ENCODE results near the gene SYCP2. TPM values are rescaled to one million over a fixed set of nuclear protein-coding genes. Genes with fewer than 3 reads are reported as not detected.
"Not testable (repeated sequence)": the region's sequence is repeated elsewhere in the genome, so short reads cannot be mapped to it uniquely, and the experiment has no call there.

SYCP2 gene
- polyA plus RNA-seq, 1 experiment: 0.24 TPM

- no peak for TF ChIP-seq CTCF (IDR thresholded peaks at IDR 0.05; ENCODE audit: low read depth, low read length)
- Histone ChIP-seq H3K27me3 (ENCODE audit: control insufficient read depth, insufficient read depth, low read length) (no peaks in the 10 kb centered on the region), H3K27ac (ENCODE audit: low read depth, low read length) (no peak overlapping the region), H3K4me3 (ENCODE audit: low read depth, low read length) (no peak overlapping the region), H3K9me3 (ENCODE audit: control insufficient read depth, insufficient read depth, low read length) (no peaks in the 10 kb centered on the region)
- CTCF ChIA-PET: interaction anchor here (1.1 kb wide), 1 partner anchor 13 kb away, joined by 5 read pairs; no protein-coding TSS in a partner anchor
- POLR2A ChIA-PET: no interaction called here
- no peak for DNase-seq (ENCODE audit: low read depth, low spot score)
These were observed 70.4 kb downstream of the SYCP2 start for GRCh38 chr20:59863058-59863457.

GRCh38 chr20:59861401-59861800 is 72.0 kb downstream of the SYCP2 start:
- CTCF ChIA-PET: no interaction called here
- no peak for DNase-seq (ENCODE audit: low read depth, low spot score)
- TF ChIP-seq CTCF (IDR thresholded peaks at IDR 0.05; ENCODE audit: low read depth, low read length): no peak
- no peak overlapping the region for H3K4me3 ChIP-seq (ENCODE audit: low read depth, low read length)
- H3K27ac ChIP-seq (ENCODE audit: low read depth, low read length): no peak overlapping the region
- H3K9me3 ChIP-seq (ENCODE audit: control insufficient read depth, insufficient read depth, low read length): no peaks in the 10 kb centered on the region
- POLR2A ChIA-PET: no interaction called here
- no peaks in the 10 kb centered on the region for H3K27me3 ChIP-seq (ENCODE audit: control insufficient read depth, insufficient read depth, low read length)

- H3K27me3 ChIP-seq (ENCODE audit: control insufficient read depth, insufficient read depth, low read length): no peaks in the 10 kb centered on the region
- POLR2A ChIA-PET: no interaction called here
- CTCF ChIA-PET: no interaction called here
These were observed 75.0 kb downstream of the SYCP2 start for GRCh38 chr20:59858425-59858824.

GRCh38 chr20:59857966-59858365 is 75.5 kb downstream of the SYCP2 start:
- CTCF ChIA-PET: no interaction called here
- H3K9me3 ChIP-seq (ENCODE audit: control insufficient read depth, insufficient read depth, low read length): no peaks in the 10 kb centered on the region
- TF ChIP-seq CTCF (IDR thresholded peaks at IDR 0.05; ENCODE audit: low read depth, low read length): no peak
- POLR2A ChIA-PET: no interaction called here
- H3K27ac ChIP-seq (ENCODE audit: low read depth, low read length): no peak overlapping the region
- DNase-seq (ENCODE audit: low read depth, low spot score): no peak
- no peaks in the 10 kb centered on the region for H3K27me3 ChIP-seq (ENCODE audit: control insufficient read depth, insufficient read depth, low read length)
- no peak overlapping the region for H3K4me3 ChIP-seq (ENCODE audit: low read depth, low read length)

More at GRCh38 chr20:59858425-59858824, 75.0 kb downstream of the SYCP2 start:
- no peak overlapping the region for H3K4me3 ChIP-seq (ENCODE audit: low read depth, low read length)
- DNase-seq (ENCODE audit: low read depth, low spot score): no peak
- TF ChIP-seq CTCF (IDR thresholded peaks at IDR 0.05; ENCODE audit: low read depth, low read length): no peak
- no peak overlapping the region for H3K27ac ChIP-seq (ENCODE audit: low read depth, low read length)
- no peaks in the 10 kb centered on the region for H3K9me3 ChIP-seq (ENCODE audit: control insufficient read depth, insufficient read depth, low read length)

GRCh38 chr20:59856941-59857340 is 76.5 kb downstream of the SYCP2 start:
- H3K4me3 ChIP-seq (ENCODE audit: low read depth, low read length); CTCF ChIA-PET: not testable (repeated sequence)

GRCh38 chr20:59856526-59856925 is 76.9 kb downstream of the SYCP2 start:
- H3K9me3 ChIP-seq (ENCODE audit: control insufficient read depth, insufficient read depth, low read length); CTCF ChIA-PET; H3K4me3 ChIP-seq (ENCODE audit: low read depth, low read length); H3K27me3 ChIP-seq (ENCODE audit: control insufficient read depth, insufficient read depth, low read length); POLR2A ChIA-PET; H3K27ac ChIP-seq (ENCODE audit: low read depth, low read length); DNase-seq (ENCODE audit: low read depth, low spot score): not testable (repeated sequence)

More at GRCh38 chr20:59856941-59857340, 76.5 kb downstream of the SYCP2 start:
- H3K27me3 ChIP-seq (ENCODE audit: control insufficient read depth, insufficient read depth, low read length); H3K27ac ChIP-seq (ENCODE audit: low read depth, low read length); DNase-seq (ENCODE audit: low read depth, low spot score); POLR2A ChIA-PET; H3K9me3 ChIP-seq (ENCODE audit: control insufficient read depth, insufficient read depth, low read length): not testable (repeated sequence)

Data from AG04450 (cell line).